Fibroblast of villous mesenchyme (primary cell): ENCODE results near the gene SLC39A3. TPM values are rescaled to one million over a fixed set of nuclear protein-coding genes. Genes with fewer than 3 reads are reported as not detected.

Experiments used
- DNase-seq: peaks from one replicate; pipeline ENCODE4 v3.0.0-alpha.2; 2010; ENCODE audit warnings: low read depth
- H3K4me3 ChIP-seq: 2 replicates; pipeline ENCODE4 v1.5.1; 2011; ENCODE audit warnings: low read depth, mild to moderate bottlenecking, low read length
- CTCF ChIP-seq: IDR thresholded peaks from 2 replicates; pipeline ENCODE4 v1.5.1; 2012; ENCODE audit warnings: low read depth, mild to moderate bottlenecking, low read length; ENCODE audit not compliant: insufficient read depth
- total RNA-seq: library from RNA; depleted of rRNA; stranded (reverse); fragments of >200 nt; gene quantifications from 2 replicates; pipeline ENCODE4 v1.2.3, GENCODE V29; 2012

Gene SLC39A3
- total RNA-seq, 1 donor, result 25.9 TPM

GRCh38 chr19:2743099-2743498, 3.3 kb upstream of the SLC39A3 start:
- TF ChIP-seq CTCF, result no peak
- DNase-seq, result no peak
- no peak overlapping the region for H3K4me3 ChIP-seq

- DNase-seq, result no peak
- H3K4me3 ChIP-seq, result no peak overlapping the region
- TF ChIP-seq CTCF, result no peak
These were observed 468 bp upstream of the SLC39A3 start for GRCh38 chr19:2740314-2740656.

GRCh38 chr19:2736550-2737190, 3.1 kb downstream of the SLC39A3 start:
- TF ChIP-seq CTCF, result no peak
- H3K4me3 ChIP-seq, result no peak overlapping the region
- DNase-seq, result no peak

- DNase-seq, result no peak
- no peak overlapping the region for H3K4me3 ChIP-seq
- no peak for TF ChIP-seq CTCF
These were observed 4.4 kb downstream of the SLC39A3 start for GRCh38 chr19:2735374-2735773.

GRCh38 chr19:2734589-2735288, 5.1 kb downstream of the SLC39A3 start:
- no peak for DNase-seq
- H3K4me3 ChIP-seq, result no peak overlapping the region
- TF ChIP-seq CTCF, result no peak

- H3K4me3 ChIP-seq, result no peak overlapping the region
- peak; percentile 27 for DNase-seq
- TF ChIP-seq CTCF, result no peak
These were observed 5.8 kb downstream of the SLC39A3 start for GRCh38 chr19:2733930-2734588.

- no peak for TF ChIP-seq CTCF
- no peak for DNase-seq
- no peak overlapping the region for H3K4me3 ChIP-seq
These were observed 6.9 kb downstream of the SLC39A3 start for GRCh38 chr19:2732883-2733282.
